Measurements from ENCODE around the gene ADAMTS2.
A peak's percentile ranks its signal among the peaks of the same experiment; 100 is the strongest.

The ADAMTS2 gene

DNA sequence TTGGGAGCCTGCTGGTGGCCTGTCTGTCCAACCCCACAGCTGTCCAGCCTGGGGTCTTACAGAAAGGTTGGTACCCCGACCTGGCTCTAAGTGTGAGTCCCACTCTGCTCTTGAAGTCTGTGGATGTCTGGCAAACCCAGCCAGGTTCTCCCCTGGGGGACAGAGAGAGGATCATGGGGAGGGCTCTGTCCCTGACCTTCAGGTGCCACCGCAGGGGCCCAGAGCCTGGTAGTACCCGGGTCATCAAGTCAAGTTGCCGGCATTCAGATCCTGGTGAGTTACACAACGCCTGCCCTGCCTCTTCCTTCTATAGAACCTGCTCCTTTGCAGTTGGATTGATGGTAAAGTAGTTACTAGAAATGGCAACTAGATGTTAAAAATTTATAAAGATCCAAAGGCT lies 66.7 kb downstream of the ADAMTS2 start:
- no peak for DNase-seq (ENCODE audit: low read depth)

DNA sequence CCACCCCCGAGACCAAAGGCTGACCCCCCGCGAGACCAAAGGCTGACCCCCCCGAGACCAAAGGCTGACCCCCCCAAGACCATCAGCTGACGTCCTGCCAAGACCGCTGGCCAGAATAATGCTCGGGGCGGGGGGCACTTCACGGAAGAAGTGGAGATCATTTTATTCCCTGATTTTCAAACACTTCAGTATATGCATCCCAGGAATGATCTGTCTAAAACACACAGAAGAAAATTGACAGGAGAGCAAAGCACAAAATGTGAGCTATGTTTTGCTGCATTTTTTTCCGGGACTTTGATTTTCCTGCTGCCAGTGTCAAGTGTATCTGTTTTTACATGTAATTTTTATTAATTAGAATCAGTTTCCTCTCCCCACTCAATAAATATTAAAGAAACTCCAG lies 67.1 kb downstream of the ADAMTS2 start:
- DNase-seq (ENCODE audit: low read depth), result no peak

DNA sequence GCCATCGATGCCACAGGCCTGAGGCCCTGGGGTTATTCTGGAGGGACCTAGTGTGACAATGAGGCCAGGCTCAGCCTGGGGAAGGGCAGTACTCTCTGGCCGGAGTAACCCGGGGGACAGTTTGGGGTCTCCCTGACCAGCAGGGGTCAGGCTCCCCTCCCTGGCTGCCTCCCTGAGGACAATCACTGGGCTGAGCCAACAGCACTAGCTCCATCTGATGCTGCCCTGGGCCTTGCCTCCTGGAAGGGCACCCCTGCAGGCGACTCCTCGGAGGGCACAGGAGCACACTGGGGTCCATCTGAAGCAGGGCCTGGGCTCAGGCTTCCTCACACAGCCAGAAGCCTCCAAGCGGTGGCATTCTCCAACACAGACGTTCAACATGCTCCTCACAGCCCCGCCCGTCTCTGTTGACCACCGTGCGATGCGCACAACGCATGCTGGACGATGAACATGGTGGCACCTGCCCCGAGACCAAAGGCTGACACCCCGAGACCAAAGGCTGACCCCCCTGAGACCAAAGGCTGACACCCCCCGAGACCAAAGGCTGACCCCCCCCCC lies 68.3 kb downstream of the ADAMTS2 start:
- DNase-seq (ENCODE audit: low read depth), result no peak

DNA sequence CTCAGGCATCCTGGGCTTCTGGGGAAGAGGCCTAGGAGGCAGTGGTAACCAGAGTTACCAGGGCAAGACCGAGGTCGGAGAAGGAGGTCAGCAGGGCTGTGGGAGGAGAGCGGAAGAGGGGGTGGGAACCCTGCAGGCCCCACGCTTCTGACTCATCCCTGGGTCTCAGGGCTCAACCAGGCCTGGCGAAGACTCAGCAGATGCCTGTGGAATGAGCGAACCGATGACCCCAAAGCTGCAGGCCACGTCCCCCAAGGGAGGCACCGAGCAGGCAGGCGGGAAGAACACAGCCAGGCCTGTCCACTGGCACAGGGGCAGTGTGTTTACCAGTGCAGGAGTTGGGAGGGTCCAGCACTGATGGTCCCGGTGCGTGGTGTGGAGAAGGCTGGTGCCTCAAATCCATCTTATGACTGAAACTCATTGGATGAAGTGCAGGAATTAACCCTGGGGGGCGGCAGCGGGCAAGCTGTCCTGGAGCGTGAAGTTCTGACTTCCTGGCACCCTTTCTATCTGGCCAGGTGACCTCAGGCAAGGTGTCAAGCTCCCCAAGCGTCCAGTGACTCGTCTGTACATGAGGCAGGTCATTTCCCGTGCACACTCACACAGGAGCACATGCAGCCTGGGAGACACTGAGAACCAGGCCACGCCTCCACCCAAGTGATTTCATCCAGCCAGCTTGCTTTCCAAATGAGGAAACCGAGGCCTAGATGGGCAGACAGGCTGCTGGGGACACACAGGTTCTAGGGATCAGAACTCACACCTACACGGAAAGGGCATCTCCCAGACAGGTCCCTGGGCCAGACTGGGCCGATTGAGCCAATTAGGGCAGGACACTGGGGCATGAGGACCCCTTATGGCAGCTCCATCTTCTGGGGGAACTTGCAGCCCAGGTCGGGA lies 69.1 kb downstream of the ADAMTS2 start:
- peak; percentile 95 for DNase-seq (ENCODE audit: low read depth)

DNA sequence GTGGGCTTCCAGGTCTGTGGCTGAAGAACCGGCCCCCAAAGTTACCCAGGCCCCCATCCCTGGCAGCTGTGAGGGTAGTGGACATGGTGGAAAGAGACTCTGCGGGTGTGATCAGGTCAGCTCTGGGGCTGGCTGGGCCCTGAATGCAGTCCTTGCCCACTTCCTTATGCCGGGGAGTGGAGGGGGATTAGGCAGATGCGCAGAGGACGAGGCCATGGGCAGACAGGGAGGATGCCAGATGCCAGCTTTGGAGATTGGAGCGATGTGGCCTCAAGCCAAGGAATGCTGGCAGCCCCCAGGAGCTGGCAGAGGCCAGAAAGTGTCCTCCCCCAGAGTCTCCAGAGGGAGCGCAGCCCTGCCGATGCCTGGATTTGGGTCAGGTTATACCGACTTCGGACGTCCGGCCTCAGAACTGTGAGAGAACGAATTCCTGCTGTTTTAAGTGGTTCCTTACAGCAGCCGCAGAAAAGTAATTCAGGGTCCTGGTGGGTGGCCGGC lies 69.8 kb downstream of the ADAMTS2 start:
- DNase-seq (ENCODE audit: low read depth), result no peak

DNA sequence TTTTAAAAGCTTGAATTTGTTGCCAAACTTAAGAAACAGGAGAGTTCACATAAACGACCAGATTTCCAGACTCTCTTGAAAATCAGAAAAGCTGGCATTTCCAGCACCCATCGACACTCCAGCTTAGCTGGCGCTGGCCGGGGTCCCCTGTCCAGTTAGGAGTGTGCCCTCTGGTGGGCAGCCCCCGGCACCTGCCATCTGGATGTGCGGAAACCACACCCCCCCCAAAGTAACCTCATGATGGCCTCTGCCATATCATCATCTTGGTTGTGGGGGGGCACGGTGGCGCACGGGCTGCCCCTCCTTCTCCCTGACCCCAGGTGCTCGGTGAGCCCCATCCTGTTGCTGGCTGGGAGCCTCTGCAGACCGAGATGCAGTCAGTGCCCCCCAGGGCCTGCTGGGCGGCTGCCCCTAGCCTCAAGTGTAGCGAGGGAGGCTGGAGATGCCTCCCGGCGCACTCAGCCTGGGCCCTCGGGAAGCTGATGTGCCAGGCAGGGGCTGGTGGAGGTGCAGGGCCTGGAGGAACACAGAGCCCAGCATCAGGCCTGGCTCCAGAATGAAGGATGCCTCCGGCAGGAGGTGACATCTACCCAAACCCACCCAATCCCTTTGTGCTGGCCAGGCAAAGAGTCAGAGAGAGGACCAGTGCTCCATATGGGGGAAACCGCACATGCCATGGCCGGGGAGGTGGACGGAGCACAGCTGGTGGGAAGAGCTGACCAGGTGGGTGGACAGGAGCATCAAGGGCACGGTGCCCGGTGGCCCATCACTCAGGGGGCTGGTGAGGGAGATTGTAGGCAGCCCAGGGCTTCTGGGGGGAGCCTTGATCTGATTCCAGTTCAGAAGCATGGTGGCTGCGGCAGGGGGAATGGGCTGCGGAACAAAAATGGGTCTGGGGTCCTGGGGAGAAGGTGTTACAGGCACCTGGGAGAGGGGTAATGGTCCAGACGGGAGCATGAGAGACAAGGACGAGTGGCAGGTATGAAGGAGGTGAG lies 70.6 kb downstream of the ADAMTS2 start:
- DNase-seq (ENCODE audit: low read depth), result no peak

DNA sequence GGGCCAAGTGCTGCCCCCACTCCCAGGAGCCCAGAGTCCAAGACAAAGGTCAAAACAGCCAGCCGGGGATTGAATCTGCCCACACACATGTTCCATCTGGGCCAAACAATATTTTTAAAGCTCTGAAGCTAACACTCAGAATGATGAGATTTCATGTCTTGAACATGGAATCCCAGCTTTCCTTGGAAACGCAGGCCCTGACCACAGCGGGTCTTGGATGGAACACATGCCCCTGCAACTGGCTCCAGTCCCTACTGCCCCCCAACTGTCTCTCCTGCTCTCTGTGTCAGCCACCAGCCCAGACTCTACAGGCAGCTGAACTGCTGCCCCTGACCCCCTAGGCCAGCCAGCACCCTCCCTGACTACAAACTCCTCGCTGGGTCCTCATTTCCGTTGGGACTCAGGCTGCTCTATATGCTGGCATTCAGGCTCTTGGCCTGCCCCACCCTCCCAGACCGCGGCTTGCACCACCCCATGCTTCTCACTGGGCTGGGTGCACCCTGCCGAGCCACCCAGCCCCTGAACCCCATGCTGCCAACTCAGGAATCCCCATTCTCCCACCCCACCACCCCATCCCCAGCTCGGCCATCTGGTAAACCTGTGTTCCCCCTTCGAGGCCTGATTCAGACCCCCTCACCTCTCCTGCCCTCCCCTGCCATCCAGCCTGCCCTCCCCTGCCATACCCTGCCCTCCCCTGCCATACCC lies 71.7 kb downstream of the ADAMTS2 start:
- no peak for DNase-seq (ENCODE audit: low read depth)

DNA sequence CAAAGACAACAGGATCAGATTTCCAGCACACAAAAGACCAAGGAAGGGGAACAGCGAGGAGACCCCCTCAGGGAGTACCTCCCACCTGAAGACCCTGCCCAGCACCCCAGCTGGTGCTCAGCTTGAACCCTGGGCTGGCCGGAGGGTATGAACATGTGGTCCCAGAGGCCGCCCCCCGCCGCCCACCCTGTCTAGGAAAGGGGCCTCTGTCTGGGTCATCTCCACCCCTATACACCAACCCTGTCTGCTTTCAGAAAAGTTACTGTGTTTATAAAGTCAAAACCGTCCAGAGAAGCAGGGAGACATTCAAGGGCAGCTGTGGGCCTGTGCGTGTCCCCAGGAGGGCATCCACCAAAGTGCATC lies 72.2 kb downstream of the ADAMTS2 start:
- DNase-seq (ENCODE audit: low read depth), result no peak

DNA sequence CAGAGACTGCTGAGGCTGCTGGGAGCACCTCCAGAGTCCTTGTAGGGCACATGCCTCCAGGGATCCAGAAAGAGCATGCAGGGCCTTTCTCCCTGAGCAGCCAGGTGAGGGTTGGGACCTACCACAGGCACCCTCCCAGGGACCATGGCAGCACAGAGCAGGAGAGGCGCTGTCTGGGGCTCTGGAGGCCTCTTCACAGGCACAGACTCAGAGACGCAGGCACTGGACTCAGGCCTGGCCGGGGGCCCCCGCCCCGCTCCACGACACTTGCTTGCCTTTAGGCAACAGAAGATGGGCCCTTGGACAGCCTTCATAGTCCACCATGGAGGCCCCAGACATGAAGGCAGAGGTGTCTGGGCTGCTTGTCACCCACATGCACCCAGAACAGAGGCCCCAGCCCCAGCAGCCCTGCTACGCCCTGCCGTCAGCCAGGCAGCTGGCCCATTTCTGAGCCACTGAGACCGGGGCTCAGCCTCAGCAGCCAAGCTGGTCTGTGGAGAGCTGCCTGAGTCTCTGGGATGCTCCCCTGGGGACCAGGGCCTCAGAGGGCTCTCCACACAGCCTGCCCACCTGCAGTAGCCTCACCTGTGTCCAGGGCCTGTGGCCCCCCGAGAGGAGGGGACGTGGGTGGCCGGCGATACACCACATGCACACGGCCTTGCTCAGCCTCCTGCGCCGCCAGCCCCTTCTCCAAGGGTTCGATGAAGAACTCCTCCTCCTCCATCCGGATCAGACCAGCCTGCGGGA lies 72.8 kb downstream of the ADAMTS2 start:
- no peak for DNase-seq (ENCODE audit: low read depth)

DNA sequence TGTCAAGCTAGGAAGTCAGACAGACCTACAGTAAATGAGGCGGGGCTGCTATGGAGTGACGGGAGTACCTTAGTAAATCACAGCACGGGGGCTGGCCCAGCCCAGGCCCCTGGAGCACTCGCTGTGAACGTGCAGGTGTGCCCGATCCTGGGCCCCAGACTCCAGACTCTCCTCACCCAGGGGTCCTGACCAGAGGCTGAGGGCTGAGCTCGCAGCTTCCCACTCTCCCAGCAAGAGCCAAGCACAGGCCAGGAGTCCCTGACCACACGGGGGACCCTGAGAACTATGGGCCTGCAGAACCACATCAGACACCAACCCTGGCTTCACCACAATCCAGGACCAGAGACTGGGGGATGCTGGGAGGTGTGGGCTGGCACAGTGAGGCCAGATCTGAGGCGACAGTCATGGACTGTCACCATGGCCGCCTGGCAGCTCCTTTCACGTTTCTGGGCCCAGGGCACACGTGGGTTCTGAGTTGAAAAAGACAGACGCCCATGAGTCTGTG lies 73.4 kb downstream of the ADAMTS2 start:
- DNase-seq (ENCODE audit: low read depth), result no peak

DNA sequence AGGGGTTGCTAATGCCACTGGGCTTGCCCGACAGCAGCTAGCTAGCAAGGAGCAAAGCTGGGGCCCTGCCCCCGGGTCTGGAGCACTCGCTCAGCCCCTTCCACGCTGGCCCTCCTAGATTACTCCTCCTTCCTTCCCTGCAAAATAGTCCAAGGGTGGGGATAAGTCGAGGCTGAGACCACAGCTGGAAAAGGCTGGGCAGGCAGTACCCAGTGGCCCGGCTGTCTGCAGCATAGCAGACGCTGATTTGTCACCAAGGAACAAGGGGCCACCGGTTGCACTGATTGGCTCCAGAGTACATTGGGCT lies 73.9 kb downstream of the ADAMTS2 start:
- DNase-seq (ENCODE audit: low read depth), result no peak

DNA sequence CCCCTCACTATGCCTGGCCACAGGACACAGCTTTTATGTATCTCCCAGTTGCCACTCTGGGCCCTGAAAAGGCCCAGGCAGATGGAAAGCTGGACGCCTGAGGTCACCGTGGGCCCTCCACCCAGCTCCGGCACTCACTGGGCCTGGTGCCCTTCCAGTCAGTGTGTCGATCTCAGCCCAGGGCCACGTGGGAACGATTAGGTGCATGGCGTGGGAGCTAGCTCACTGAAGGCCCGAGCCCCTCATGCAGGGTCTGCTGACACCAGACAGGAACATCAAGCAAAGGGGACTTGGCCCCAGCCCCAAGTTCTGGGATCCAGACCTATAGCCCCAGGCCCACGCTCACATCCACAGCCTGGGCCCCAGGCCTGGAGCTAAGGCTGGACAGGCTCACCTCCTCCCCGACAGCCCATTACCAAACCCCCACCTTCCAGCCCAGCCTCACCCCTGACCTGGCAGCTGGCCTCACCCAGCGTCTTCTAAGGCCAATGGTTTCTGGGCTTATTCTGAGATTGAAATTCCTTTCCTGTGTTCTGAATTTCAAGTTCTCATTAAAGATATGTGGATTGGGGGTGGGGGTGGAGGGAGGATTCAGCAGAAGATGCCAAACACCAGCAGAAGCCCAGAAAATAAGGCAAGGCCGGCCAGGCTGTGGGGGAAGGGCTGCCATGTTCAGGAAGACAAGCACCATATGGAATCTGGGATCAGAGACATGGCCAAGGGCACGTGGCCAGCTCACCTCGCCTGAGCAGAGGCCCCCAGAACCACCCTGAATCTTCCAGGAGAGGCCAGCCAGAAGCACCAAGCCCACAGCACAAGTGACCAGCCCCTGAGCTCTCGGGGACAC lies 74.5 kb downstream of the ADAMTS2 start:
- no peak for DNase-seq (ENCODE audit: low read depth)

DNA sequence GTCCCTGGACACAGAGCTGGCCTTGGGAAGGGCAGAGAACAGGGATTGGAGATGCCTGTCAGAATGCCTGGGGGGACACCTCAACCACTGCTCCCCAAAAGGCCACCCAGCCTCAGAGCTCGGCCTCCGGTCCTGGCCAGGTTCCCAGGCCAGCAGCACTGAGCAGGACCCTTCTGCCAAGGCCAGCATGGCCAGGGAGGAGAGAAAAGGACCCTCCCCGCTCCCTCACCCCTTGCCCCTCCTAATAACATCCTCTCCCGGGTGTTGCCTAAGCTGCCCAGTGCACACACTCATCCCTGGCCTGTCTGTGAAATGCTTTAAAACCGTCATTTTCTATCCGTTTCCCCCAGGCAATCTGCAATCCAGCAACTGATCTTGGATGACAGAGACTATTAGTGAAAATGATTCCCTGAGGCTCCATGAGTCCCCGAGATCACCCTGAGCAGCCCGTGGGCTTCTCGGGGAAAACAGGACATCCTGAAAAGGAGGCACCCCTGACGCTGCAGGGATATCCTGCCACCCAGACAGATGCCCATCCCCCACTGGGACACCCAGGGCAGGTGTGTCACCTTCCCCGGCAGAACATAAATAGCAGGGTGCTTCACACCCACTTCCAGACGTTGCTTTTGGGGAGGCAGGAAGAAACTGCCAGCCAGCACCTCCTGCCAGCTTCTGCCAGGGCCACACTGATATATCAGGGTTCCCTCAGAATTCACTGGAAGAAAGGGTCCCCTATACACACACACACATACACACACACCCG lies 75.3 kb downstream of the ADAMTS2 start:
- DNase-seq (ENCODE audit: low read depth), result no peak

DNA sequence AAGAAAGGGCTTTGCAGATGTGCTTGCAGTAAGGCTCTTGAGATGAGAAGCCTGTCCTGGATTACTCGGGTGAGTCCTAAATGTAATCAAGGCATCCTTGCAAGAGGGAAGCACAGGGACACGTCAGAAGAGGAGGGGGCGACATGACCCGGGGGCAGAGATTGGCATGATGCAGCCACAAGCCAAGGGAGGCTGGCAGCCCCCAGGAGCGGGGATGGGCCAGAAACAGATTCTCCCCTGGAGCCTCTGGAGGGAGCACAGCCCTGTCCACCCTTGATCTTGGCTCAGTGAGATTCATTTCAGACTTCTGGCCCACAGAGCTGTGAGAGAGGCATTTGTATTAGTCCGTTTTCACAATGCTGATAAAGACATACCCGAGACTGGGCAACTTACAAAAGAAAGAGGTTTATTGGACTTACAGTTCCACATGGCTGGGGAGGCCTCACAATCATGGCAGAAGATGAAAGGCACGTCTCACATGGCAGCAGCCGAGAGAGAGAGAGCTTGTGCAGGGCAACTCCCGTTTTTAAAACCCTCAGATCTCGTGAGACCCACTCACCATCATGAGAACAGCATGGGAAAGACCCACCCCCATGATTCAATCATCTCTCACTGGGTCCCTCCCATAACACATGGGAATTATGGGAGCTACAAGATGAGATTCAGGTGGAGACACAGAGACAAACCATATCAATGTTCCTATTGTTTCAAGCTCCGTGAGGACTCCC lies 76.1 kb downstream of the ADAMTS2 start:
- DNase-seq (ENCODE audit: low read depth), result no peak

DNA sequence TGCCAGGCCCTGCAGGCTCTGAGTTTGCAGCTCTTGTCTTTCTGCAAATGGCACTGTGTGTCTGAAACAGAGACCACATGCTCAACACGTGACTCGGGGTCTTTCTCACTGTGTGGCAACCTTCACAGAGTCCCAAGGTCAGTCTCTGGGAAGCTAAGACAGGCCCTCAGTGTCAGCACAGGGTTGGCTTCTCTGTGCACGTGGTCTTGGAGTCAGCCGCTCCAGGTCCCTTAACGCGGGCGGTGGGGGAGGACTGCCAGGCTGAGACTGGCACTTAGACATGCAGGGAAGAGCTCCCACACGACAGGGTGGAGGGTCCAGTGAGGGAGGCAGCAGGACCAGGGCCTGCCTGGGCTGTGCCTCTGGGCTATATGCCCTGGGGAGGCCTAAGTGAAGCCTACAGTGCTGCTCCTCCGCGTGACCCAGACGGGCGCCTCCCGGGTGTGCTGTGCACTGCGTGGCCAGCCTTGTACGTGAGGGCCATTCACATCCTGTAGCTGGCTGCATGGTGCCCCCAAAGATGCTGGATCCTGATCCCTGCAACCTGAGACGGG lies 76.8 kb downstream of the ADAMTS2 start:
- no peak for DNase-seq (ENCODE audit: low read depth)

DNA sequence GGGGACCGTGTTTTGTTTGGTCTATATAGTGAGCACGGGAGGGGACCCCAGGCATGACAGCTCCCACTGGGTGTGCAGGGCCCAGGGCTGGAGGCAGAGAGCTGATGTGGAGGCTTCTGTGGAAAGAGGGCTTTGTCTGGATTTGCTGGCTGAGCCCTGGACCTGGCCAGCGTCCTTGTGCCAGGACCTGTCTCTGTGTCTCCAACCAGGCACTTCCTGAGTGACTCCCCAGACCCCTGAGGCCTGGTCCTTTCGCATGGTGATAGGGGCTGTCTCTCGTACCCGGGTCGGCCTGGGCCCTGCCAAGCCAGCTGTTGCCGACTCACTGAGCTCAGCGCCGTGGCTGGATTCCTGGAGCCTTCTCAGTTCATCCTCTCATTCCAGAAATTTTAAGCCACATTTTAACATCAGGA lies 77.6 kb downstream of the ADAMTS2 start:
- no peak for DNase-seq (ENCODE audit: low read depth)

DNA sequence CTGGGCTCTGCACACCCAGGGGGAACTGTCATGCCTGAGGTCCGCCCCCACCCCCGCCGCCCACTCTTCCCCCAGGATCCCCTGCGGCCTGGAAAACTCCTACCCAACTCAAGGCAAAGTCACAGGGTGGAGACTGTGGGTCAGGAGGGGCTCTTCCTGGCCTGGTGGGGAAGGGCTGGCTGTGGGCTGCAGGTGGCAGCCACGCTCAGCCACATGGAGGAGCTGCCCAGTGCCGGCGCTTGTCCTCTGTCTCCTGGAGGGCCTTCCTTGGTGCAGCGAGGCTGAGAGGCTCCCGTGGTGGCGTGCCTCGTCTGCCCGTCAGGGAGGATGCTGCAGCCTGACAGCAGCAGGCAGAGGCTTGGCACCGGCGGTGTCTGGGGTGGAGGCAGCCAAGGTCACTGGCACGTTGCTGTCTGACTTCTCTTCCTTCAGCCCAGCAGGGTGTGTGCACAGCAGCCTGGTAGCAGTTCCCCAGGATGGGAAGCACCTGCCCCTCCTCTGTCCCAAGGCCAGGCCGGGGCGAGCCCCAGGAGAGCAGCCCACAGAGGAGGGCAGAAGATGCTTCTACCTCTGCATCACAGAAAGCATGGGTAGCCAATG lies 78.1 kb downstream of the ADAMTS2 start:
- no peak for DNase-seq (ENCODE audit: low read depth)

Data from HS-5 (cell line).